ENCODE results near the gene CHST8.

Gene CHST8

DNA sequence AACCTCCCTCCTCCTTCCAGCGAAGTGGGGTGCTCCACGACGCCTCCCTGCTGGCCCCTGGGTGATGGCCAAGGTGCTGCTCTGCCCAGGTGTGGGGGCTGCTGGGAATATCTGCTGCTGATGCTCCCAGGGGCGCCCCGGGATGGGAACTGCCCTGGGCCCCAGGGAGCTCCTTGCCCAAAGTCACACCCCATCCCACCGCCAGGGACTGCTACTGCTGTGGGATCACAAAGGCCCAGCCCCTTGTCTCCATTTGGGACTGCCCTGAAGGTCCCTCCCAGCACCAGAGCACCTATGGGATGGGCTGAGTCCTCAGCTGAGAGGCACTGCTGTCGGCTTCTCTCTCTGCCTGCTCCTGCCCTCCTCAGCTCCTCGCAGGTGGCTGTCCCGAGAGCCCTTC lies 19.0 kb downstream of the CHST8 start:
- H3K9me2 ChIP-seq (replicated peaks; ENCODE audit: control insufficient read depth, low read length): no peaks in the 10 kb centered on the region
- no peaks in the 10 kb centered on the region for H3K36me3 ChIP-seq (ENCODE audit: control insufficient read depth, low read length)
- H3K79me2 ChIP-seq (ENCODE audit: control insufficient read depth, low read length): no peaks in the 10 kb centered on the region
- no peak overlapping the region for H3K4me2 ChIP-seq (ENCODE audit: low read length)
- no peak overlapping the region for H3K27ac ChIP-seq (ENCODE audit: low read depth, low read length)
- H4K20me1 ChIP-seq (ENCODE audit: control insufficient read depth, insufficient read depth, low read depth, low read length): no peaks in the 10 kb centered on the region
- no peak overlapping the region for H3K4me3 ChIP-seq (ENCODE audit: low read length)
- no peaks in the 10 kb centered on the region for H3F3A ChIP-seq (ENCODE audit: control insufficient read depth, insufficient read depth)
- no peak for TF ChIP-seq CTCF (IDR thresholded peaks at IDR 0.05; ENCODE audit: low read depth, low read length, poor library complexity, severe bottlenecking)
- TF ChIP-seq EZH2phosphoT487 (IDR thresholded peaks at IDR 0.05; ENCODE audit: borderline replicate concordance, low read length): no peak
- no peaks in the 10 kb centered on the region for H3K9me3 ChIP-seq (ENCODE audit: control insufficient read depth, insufficient read depth, low read length)
- no peaks in the 10 kb centered on the region for H3K4me1 ChIP-seq (ENCODE audit: control insufficient read depth, low read length)
- no peaks in the 10 kb centered on the region for H3K27me3 ChIP-seq (ENCODE audit: control insufficient read depth, low read length)

DNA sequence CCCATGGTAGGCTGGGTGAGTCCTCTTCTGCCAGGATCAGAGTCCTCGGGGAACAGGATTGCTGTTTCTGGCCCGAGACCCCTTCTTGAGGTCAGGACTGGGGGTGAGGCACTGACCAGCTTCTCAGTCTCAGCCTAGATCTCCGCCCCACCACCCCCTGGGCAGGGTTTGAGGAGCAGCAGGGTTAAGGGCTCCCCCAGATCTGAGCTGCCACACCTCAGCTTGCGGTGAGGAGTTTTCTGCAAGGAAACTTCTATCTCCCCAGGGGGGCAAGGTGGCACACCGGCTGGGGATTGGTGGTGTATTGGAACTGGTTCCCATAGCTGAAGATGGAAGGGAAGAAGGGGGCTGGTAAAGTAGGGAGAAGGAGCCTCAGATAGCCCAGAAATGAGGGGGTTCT lies 19.5 kb downstream of the CHST8 start:
- Histone ChIP-seq H3F3A (ENCODE audit: control insufficient read depth, insufficient read depth) (no peaks in the 10 kb centered on the region), H3K36me3 (ENCODE audit: control insufficient read depth, low read length) (no peaks in the 10 kb centered on the region), H3K9me3 (ENCODE audit: control insufficient read depth, insufficient read depth, low read length) (no peaks in the 10 kb centered on the region), H3K9me2 (replicated peaks; ENCODE audit: control insufficient read depth, low read length) (no peaks in the 10 kb centered on the region), H3K27me3 (ENCODE audit: control insufficient read depth, low read length) (no peaks in the 10 kb centered on the region), H4K20me1 (ENCODE audit: control insufficient read depth, insufficient read depth, low read depth, low read length) (no peaks in the 10 kb centered on the region), H3K4me1 (ENCODE audit: control insufficient read depth, low read length) (no peaks in the 10 kb centered on the region), H3K79me2 (ENCODE audit: control insufficient read depth, low read length) (no peaks in the 10 kb centered on the region), H3K27ac (ENCODE audit: low read depth, low read length) (no peak overlapping the region), H3K4me3 (ENCODE audit: low read length) (no peak overlapping the region), H3K4me2 (ENCODE audit: low read length) (no peak overlapping the region)
- TF ChIP-seq EZH2phosphoT487 (IDR thresholded peaks at IDR 0.05; ENCODE audit: borderline replicate concordance, low read length) (no peak), CTCF (IDR thresholded peaks at IDR 0.05; ENCODE audit: low read depth, low read length, poor library complexity, severe bottlenecking) (no peak)

- H3K79me2 ChIP-seq (ENCODE audit: control insufficient read depth, low read length): no peaks in the 10 kb centered on the region
- H3K4me1 ChIP-seq (ENCODE audit: control insufficient read depth, low read length): no peaks in the 10 kb centered on the region
- H3K9me3 ChIP-seq (ENCODE audit: control insufficient read depth, insufficient read depth, low read length): no peaks in the 10 kb centered on the region
- H3F3A ChIP-seq (ENCODE audit: control insufficient read depth, insufficient read depth): no peaks in the 10 kb centered on the region
- H3K27ac ChIP-seq (ENCODE audit: low read depth, low read length): no peak overlapping the region
- no peaks in the 10 kb centered on the region for H3K9me2 ChIP-seq (replicated peaks; ENCODE audit: control insufficient read depth, low read length)
- H4K20me1 ChIP-seq (ENCODE audit: control insufficient read depth, insufficient read depth, low read depth, low read length): no peaks in the 10 kb centered on the region
- no peaks in the 10 kb centered on the region for H3K36me3 ChIP-seq (ENCODE audit: control insufficient read depth, low read length)
- H3K4me2 ChIP-seq (ENCODE audit: low read length): no peak overlapping the region
- H3K27me3 ChIP-seq (ENCODE audit: control insufficient read depth, low read length): no peaks in the 10 kb centered on the region
- TF ChIP-seq EZH2phosphoT487 (IDR thresholded peaks at IDR 0.05; ENCODE audit: borderline replicate concordance, low read length) (no peak), CTCF (IDR thresholded peaks at IDR 0.05; ENCODE audit: low read depth, low read length, poor library complexity, severe bottlenecking) (no peak)
- no peak overlapping the region for H3K4me3 ChIP-seq (ENCODE audit: low read length)
Measured at GRCh38 chr19:33641956-33642498, 20.3 kb downstream of the CHST8 start.

All from DOHH2 (cell line).